Fibroblast of the aortic adventitia (primary cell): Measurements from ENCODE around the gene CCDC85A. TPM values are rescaled to one million over a fixed set of nuclear protein-coding genes. Genes with fewer than 3 reads are reported as not detected.

Source experiments
- DNase-seq: peaks from one replicate; pipeline ENCODE4 v3.0.0-alpha.2; 2010; ENCODE audit warnings: low read depth
- H3K4me3 ChIP-seq: 2 replicates; pipeline ENCODE4 v1.5.1; 2011; ENCODE audit warnings: low read depth, mild to moderate bottlenecking, control low read depth, low read length, moderate library complexity
- CTCF ChIP-seq: IDR thresholded peaks from 2 replicates; pipeline ENCODE4 v1.5.1; 2011; ENCODE audit warnings: mild to moderate bottlenecking, low read length, control low read depth, inconsistent platforms; ENCODE audit not compliant: insufficient read depth
- total RNA-seq: library from RNA; depleted of rRNA; stranded (reverse); fragments of >200 nt; gene quantifications from 2 replicates; pipeline ENCODE4 v1.2.3, GENCODE V29; 2012; ENCODE audit warnings: low replicate concordance

CCDC85A gene
- total RNA-seq, 1 donor: 0.45 TPM

- no peak overlapping the region for H3K4me3 ChIP-seq
- no peak for TF ChIP-seq CTCF
- DNase-seq: no peak
Observed at GRCh38 chr2:56167616-56168562, 15.9 kb upstream of the CCDC85A start.

DNA sequence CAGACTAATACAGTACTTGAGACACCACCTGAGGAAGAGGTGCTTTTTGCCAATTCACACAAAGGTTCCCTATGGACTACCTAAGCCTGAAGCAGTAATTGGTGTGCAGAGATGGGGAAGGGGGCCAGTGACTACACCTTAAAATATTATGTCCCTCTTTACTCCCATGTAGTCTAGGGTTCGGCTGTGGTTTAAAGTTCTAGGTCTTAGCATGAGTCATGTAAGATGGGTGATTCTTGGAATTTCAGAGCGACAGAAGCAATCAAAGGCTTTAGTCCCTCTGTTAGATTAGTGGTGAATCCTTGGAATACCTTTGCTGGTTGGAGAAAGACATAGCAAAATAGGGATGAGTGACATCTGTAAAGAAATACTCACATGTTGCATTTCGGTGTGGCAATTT is 14.3 kb upstream of the CCDC85A start:
- DNase-seq: no peak
- no peak for TF ChIP-seq CTCF

DNA sequence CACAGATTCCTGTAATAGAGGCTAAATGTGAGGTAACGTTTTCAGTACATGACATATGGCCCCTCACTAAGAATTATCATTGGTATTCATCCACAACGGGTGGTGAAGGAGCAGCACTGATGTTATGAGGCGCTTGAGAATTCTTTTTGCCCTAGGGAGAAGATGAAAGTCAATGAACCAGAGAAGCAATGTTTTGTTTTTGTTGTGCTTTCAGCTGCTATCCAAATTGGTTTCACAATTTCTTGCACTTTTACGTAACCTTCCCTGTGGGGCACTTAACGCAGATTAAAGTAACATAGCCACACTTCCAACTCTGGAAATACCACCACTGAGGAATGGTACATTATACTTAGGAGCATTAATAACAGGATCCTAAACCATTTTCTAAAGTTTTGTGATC is 13.3 kb upstream of the CCDC85A start:
- no peak overlapping the region for H3K4me3 ChIP-seq
- no peak for DNase-seq
- no peak for TF ChIP-seq CTCF

More for the DNA sequence above, 14.3 kb upstream of the CCDC85A start:
- H3K4me3 ChIP-seq: no peak overlapping the region

DNA sequence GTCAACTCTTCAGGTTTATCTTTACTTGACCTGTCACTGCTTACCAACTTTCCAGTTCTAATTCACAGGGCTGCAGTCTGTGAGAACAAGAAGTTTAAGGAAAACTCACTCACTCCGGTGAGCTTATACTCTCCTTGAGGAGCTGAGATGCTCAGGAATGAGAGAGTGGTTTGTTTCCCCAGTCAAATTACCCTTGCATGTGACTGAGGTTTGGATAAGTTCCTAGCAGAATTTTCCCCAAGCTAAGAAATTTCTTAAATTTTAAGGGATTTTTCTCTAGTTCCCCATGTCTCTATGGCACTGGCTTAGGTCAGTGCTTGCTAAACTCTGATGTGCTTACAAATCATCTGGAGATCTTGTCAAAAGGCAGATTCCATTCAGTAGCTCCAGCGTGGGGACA is 12.8 kb upstream of the CCDC85A start:
- DNase-seq: no peak
- H3K4me3 ChIP-seq: no peak overlapping the region
- no peak for TF ChIP-seq CTCF

- no peak for TF ChIP-seq CTCF
- DNase-seq: no peak
- H3K4me3 ChIP-seq: no peak overlapping the region
Observed at GRCh38 chr2:56175779-56176178, 8.0 kb upstream of the CCDC85A start.

DNA sequence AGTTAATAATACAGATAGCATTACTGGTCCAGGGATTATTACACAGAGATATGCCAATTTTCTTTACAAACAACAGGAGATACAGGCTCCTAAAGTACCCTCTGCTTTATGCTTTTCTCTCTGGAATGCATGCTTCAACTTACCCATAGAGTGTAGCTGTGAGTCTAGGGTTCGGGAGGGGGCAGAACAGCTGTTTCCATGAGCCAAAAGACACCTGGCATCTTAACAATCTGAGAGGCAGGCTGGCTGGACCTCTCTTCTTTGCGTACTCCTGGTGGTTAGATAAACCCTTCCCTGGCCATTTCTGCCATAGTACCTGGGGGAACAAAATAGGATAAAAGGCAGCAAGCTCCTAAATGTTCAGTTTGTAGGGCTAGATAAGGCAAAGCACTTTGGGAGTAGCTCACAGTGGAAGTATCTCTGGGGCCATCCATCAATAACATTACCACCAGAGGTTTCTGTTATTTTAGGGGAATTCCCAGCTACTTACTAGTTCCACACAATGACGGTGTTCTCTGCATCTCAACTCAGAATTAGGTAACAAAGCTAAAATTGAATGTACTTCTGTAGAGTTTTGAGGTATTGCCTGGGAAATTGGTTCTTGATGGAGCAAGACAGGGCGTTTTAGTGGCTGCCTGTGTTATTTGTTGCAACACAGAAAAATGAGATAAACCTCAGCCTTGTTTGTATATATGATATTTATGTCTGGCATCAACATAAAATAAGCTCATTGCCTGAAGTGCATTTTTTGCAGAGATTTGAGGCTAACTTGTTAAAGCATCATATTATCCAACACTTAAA is 6.2 kb upstream of the CCDC85A start:
- no peak for TF ChIP-seq CTCF
- H3K4me3 ChIP-seq: no peak overlapping the region
- DNase-seq: no peak
